Esophagus muscularis mucosa (tissue), 4 donors: Measurements from ENCODE around the gene LUC7L. TPM values are rescaled to one million over a fixed set of nuclear protein-coding genes. Genes with fewer than 3 reads are reported as not detected.

Experiments used
- DNase-seq: peaks from one replicate; pipeline ENCODE4 v3.0.0-alpha.2; 2017; ENCODE audit errors: extremely low spot score
- H3K27ac ChIP-seq, 4 donors: fragments of 200-600 bp; sonication (generic); replicated peaks in 1 of 4; 1 replicate in 3 of 4; 2 replicates in 1 of 4; pipeline ENCODE4 v1.5.1; 2016 to 2019; ENCODE audit warnings: mild to moderate bottlenecking in 1 of 4
- H3K27me3 ChIP-seq, 4 donors: fragments of 200-600 bp; sonication (generic); one replicate each; pipeline versions ENCODE4 v1.5.1 to v1.6.0; 2016 to 2019
- H3K36me3 ChIP-seq, 4 donors: fragments of 200-600 bp; sonication (generic); one replicate each; pipeline ENCODE4 v1.5.1; 2016 to 2019
- H3K4me1 ChIP-seq, 4 donors: fragments of 200-600 bp; sonication (generic); one replicate each; pipeline ENCODE4 v1.5.1; 2016 to 2019
- H3K4me3 ChIP-seq, 4 donors: fragments of 200-600 bp; sonication (generic); 1 replicate in 2 of 4; 2 replicates in 2 of 4; pipeline ENCODE4 v1.5.1; 2016 to 2019; ENCODE audit warnings: mild to moderate bottlenecking in 4 of 4, moderate library complexity in 1 of 4
- H3K9me3 ChIP-seq, 4 donors: fragments of 200-600 bp; sonication (generic); 1 replicate in 3 of 4; 2 replicates in 1 of 4; pipeline ENCODE4 v1.5.1; 2016 to 2019
- CTCF ChIP-seq, 3 experiments: fragments of 200-600 bp in 2 of 3; fragments of 450-650 bp in 1 of 3; sonication (generic) in 2 of 3; IDR thresholded peaks; one replicate each; pipeline ENCODE4 v1.5.1; 2017 to 2019; ENCODE audit warnings: antibody characterized with exemption in 3 of 3, mild to moderate bottlenecking in 2 of 3, moderate library complexity in 1 of 3
- EP300 ChIP-seq: sonication (generic); formaldehyde crosslinking; IDR thresholded peaks from one replicate; pipeline ENCODE4 v1.6.1; 2017; ENCODE audit warnings: antibody characterized with exemption
- POLR2A ChIP-seq: fragments of 450-650 bp; IDR thresholded peaks from one replicate; pipeline ENCODE4 v1.6.1; 2017; ENCODE audit warnings: antibody characterized with exemption, moderate library complexity, mild to moderate bottlenecking, low read depth
- POLR2AphosphoS5 ChIP-seq, 2 donors: sonication (generic); formaldehyde crosslinking; IDR thresholded peaks; one replicate each; pipeline ENCODE4 v1.6.1; 2017; ENCODE audit warnings: antibody characterized with exemption in 2 of 2
- WGBS: methylation state at CpG from one replicate; pipeline ENCODE4 v1.1.5; 2018; 5-methylcytosine and 5-hydroxymethylcytosine counted together
- intact Hi-C: fragments of 100-400 bp; cut with DNase I; formaldehyde crosslinking; loops from one replicate; pipeline ENCODE4 v1.15.1; 2023
- total RNA-seq, 4 donors: library from RNA; depleted of rRNA; stranded (reverse); fragments of >200 nt; gene quantifications; one replicate each; pipeline versions ENCODE4 v1.1.0 to v1.2.1, GENCODE V29; 2016

Gene LUC7L
- total RNA-seq, 4 donors from 2014 or later = 34.8 to 60.6 (median 50.2) TPM

- no CpG with 5 or more reads among the region's 3 CpGs for WGBS
- Histone ChIP-seq H3K36me3 (no peaks in the 10 kb centered on the region), H3K4me1 (peaks cover 19 to 21% (median 20%) of the 10 kb centered on the region in 4 donors), H3K4me3 (no peak overlapping the region), H3K27me3 (peaks cover 10 to 82% (median 54%) of the 10 kb centered on the region in 4 donors), H3K27ac (no peak overlapping the region), H3K9me3 (no peaks in the 10 kb centered on the region)
- DNase-seq = no peak
- TF ChIP-seq CTCF (IDR thresholded peaks at IDR 0.05) = no peak
- TF ChIP-seq EP300 = no peak
- no peak for TF ChIP-seq POLR2A
- no peak for TF ChIP-seq POLR2AphosphoS5 (IDR thresholded peaks at IDR 0.05)
- intact Hi-C loops = no loop called here
These were observed 60.2 kb downstream of the LUC7L start for GRCh38 chr16:169014-169413.

GRCh38 chr16:168424-168823, 60.8 kb downstream of the LUC7L start:
- intact Hi-C loops = no loop called here
- Histone ChIP-seq H3K27ac (no peak overlapping the region), H3K4me3 (no peak overlapping the region), H3K36me3 (no peaks in the 10 kb centered on the region), H3K27me3 (peaks cover 10 to 79% (median 54%) of the 10 kb centered on the region in 4 donors), H3K4me1 (peaks cover 19 to 21% (median 20%) of the 10 kb centered on the region in 4 donors), H3K9me3 (no peaks in the 10 kb centered on the region)
- DNase-seq = no peak
- 64% methylated on average over 6 of the region's 6 CpGs for WGBS
- TF ChIP-seq CTCF (IDR thresholded peaks at IDR 0.05) = no peak
- TF ChIP-seq POLR2AphosphoS5 (IDR thresholded peaks at IDR 0.05) = no peak
- TF ChIP-seq POLR2A = no peak
- no peak for TF ChIP-seq EP300

GRCh38 chr16:167122-167690, 62.0 kb downstream of the LUC7L start:
- WGBS = 15% methylated on average over 11 of the region's 11 CpGs
- intact Hi-C loops = no loop called here
- Histone ChIP-seq H3K36me3 (no peaks in the 10 kb centered on the region), H3K4me3 (no peak overlapping the region), H3K9me3 (no peaks in the 10 kb centered on the region), H3K4me1 (peaks cover 19 to 21% (median 20%) of the 10 kb centered on the region in 4 donors), H3K27me3 (peaks cover 10 to 88% (median 54%) of the 10 kb centered on the region in 4 donors), H3K27ac (no peak overlapping the region)
- TF ChIP-seq CTCF (IDR thresholded peaks at IDR 0.05) = no peak
- TF ChIP-seq POLR2A = no peak
- TF ChIP-seq EP300 = no peak
- TF ChIP-seq POLR2AphosphoS5 (IDR thresholded peaks at IDR 0.05) = no peak
- DNase-seq = no peak

- peaks cover 10 to 89% (median 52%) of the 10 kb centered on the region in 4 donors for H3K27me3 ChIP-seq
- no peak for DNase-seq
- TF ChIP-seq POLR2AphosphoS5 (IDR thresholded peaks at IDR 0.05) (no peak), POLR2A (no peak), EP300 (no peak), CTCF (IDR thresholded peaks at IDR 0.05) (no peak)
- H3K4me3 ChIP-seq = peak overlapping the region in 3 of 4 donors; percentile 17 to 31 (median 25)
- no peaks in the 10 kb centered on the region for H3K9me3 ChIP-seq
- intact Hi-C loops = no loop called here
- peaks cover 19 to 21% (median 20%) of the 10 kb centered on the region in 4 donors for H3K4me1 ChIP-seq
- H3K27ac ChIP-seq = no peak overlapping the region
- no peaks in the 10 kb centered on the region for H3K36me3 ChIP-seq
- 8% methylated on average over 18 of the region's 45 CpGs for WGBS
These were observed 62.7 kb downstream of the LUC7L start for GRCh38 chr16:166375-167121.
